ENCODE results near the gene IGFBP6.

IGFBP6 gene

GRCh38 chr12:53120685-53121525, 23.4 kb downstream of the IGFBP6 start:
- DNase-seq (ENCODE audit: low read depth), result no peak

- DNase-seq (ENCODE audit: low read depth), result no peak
These were observed 25.5 kb downstream of the IGFBP6 start for GRCh38 chr12:53122961-53123468.

GRCh38 chr12:53123578-53124351, 26.3 kb downstream of the IGFBP6 start:
- DNase-seq (ENCODE audit: low read depth), result no peak

- no peak for DNase-seq (ENCODE audit: low read depth)
These were observed 26.9 kb downstream of the IGFBP6 start for GRCh38 chr12:53124352-53124723.

- DNase-seq (ENCODE audit: low read depth), result no peak
These were observed 29.7 kb downstream of the IGFBP6 start for GRCh38 chr12:53127169-53127568.

- no peak for DNase-seq (ENCODE audit: low read depth)
These were observed 31.5 kb downstream of the IGFBP6 start for GRCh38 chr12:53128780-53129569.

GRCh38 chr12:53131844-53132243, 34.4 kb downstream of the IGFBP6 start:
- DNase-seq (ENCODE audit: low read depth), result no peak

- DNase-seq (ENCODE audit: low read depth), result no peak
These were observed 36.3 kb downstream of the IGFBP6 start for GRCh38 chr12:53133722-53134121.

GRCh38 chr12:53143355-53143754, 45.9 kb downstream of the IGFBP6 start:
- no peak for DNase-seq (ENCODE audit: low read depth)

- DNase-seq (ENCODE audit: low read depth), result no peak
These were observed 48.2 kb downstream of the IGFBP6 start for GRCh38 chr12:53145383-53146260.

GRCh38 chr12:53147181-53147580, 49.7 kb downstream of the IGFBP6 start:
- DNase-seq (ENCODE audit: low read depth), result no peak

- DNase-seq (ENCODE audit: low read depth), result no peak
These were observed 50.2 kb downstream of the IGFBP6 start for GRCh38 chr12:53147653-53148052.

- DNase-seq (ENCODE audit: low read depth), result no peak
These were observed 53.6 kb downstream of the IGFBP6 start for GRCh38 chr12:53151039-53151438.

Measured in activated T-cell treated with anti-CD3 and anti-CD28 coated beads for 1 hour (primary cell).